GM23338 (cell line): ENCODE results near the gene AGAP5. TPM values are rescaled to one million over a fixed set of nuclear protein-coding genes. Genes with fewer than 3 reads are reported as not detected.

Experiments used
- ATAC-seq: fragments of 200-7000 bp; cut with Tn5 transposase; 3 replicates; pipeline ENCODE4 v1.9.1; 2020
- DNase-seq: peaks from one replicate; pipeline ENCODE4 v3.0.0-alpha.2; 2015; ENCODE audit warnings: low spot score
- H2AFZ ChIP-seq: fragments of 200-600 bp; sonication (generic); 2 replicates; pipeline ENCODE4 v1.8.0; 2016; ENCODE audit warnings: antibody characterized with exemption, mild to moderate bottlenecking, moderate library complexity
- H3F3A ChIP-seq: fragments of 200-600 bp; sonication (generic); replicated peaks from 2 replicates; pipeline ENCODE4 v1.8.0; 2017; ENCODE audit warnings: antibody characterized with exemption, mixed run types, low read depth
- H3K27ac ChIP-seq: fragments of 200-600 bp; sonication (generic); 2 replicates; pipeline ENCODE4 v1.6.1; 2016; ENCODE audit warnings: low read depth
- H3K27me3 ChIP-seq: fragments of 200-600 bp; sonication (generic); 2 replicates; pipeline ENCODE4 v1.8.0; 2016; ENCODE audit warnings: mild to moderate bottlenecking, mixed run types, moderate library complexity; ENCODE audit not compliant: insufficient read depth
- H3K36me3 ChIP-seq: fragments of 200-600 bp; sonication (generic); 2 replicates; pipeline ENCODE4 v1.8.0; 2016; ENCODE audit warnings: mild to moderate bottlenecking; ENCODE audit not compliant: insufficient read depth
- H3K4me1 ChIP-seq: fragments of 200-600 bp; sonication (generic); 2 replicates; pipeline ENCODE4 v1.8.0; 2016; ENCODE audit warnings: mild to moderate bottlenecking, moderate library complexity; ENCODE audit not compliant: insufficient read depth
- H3K4me2 ChIP-seq: fragments of 200-600 bp; sonication (generic); 2 replicates; pipeline ENCODE4 v1.7.1; 2017; ENCODE audit warnings: mixed run types
- H3K4me3 ChIP-seq: fragments of 200-600 bp; sonication (generic); 2 replicates; pipeline ENCODE4 v1.6.1; 2016; ENCODE audit warnings: mixed run types
- H3K79me2 ChIP-seq: fragments of 200-600 bp; sonication (generic); replicated peaks from 2 replicates; pipeline ENCODE4 v1.8.0; 2017; ENCODE audit warnings: mild to moderate bottlenecking; ENCODE audit not compliant: insufficient read depth
- H3K9me2 ChIP-seq: fragments of 200-600 bp; sonication (generic); 2 replicates; pipeline ENCODE4 v1.8.0; 2017; ENCODE audit not compliant: insufficient read depth
- H4K20me1 ChIP-seq: fragments of 200-600 bp; sonication (generic); replicated peaks from 2 replicates; pipeline ENCODE4 v1.8.0; 2017; ENCODE audit warnings: mild to moderate bottlenecking; ENCODE audit not compliant: insufficient read depth
- H3K27ac Mint-ChIP-seq: 2 replicates; pipeline ENCODE4 v1.8.0; 2020; ENCODE audit warnings: inconsistent platforms, mild to moderate bottlenecking, moderate library complexity, mixed read lengths
- H3K27me3 Mint-ChIP-seq: 3 replicates; pipeline ENCODE4 v1.8.0; 2022; ENCODE audit warnings: low read depth, mild to moderate bottlenecking, moderate library complexity, mixed read lengths, inconsistent platforms; ENCODE audit not compliant: insufficient read depth, poor library complexity
- H3K36me3 Mint-ChIP-seq: 3 replicates; pipeline ENCODE4 v1.8.0; 2021; ENCODE audit warnings: low read depth, mild to moderate bottlenecking, inconsistent platforms, moderate library complexity, mixed read lengths
- H3K4me1 Mint-ChIP-seq: 3 replicates; pipeline ENCODE4 v1.8.0; 2020; ENCODE audit warnings: mild to moderate bottlenecking, inconsistent platforms, mixed read lengths
- H3K4me3 Mint-ChIP-seq: 3 replicates; pipeline ENCODE4 v1.8.0; 2021; ENCODE audit warnings: moderate library complexity, mild to moderate bottlenecking, inconsistent platforms, mixed read lengths
- H3K9me3 Mint-ChIP-seq: 3 replicates; pipeline ENCODE4 v1.8.0; 2020; ENCODE audit warnings: moderate library complexity, mild to moderate bottlenecking, inconsistent platforms, mixed read lengths
- EZH2 ChIP-seq: fragments of 200-600 bp; sonication (generic); IDR thresholded peaks from one replicate; pipeline ENCODE4 v1.8.0; 2017; ENCODE audit warnings: antibody characterized with exemption, mild to moderate bottlenecking, low read depth; ENCODE audit not compliant: unreplicated experiment
- JUNB ChIP-seq: IDR thresholded peaks from one replicate; pipeline ENCODE4 v1.6.1; 2016; ENCODE audit warnings: antibody characterized with exemption; ENCODE audit not compliant: unreplicated experiment
- NANOG ChIP-seq: IDR thresholded peaks from 2 replicates; pipeline ENCODE4 v1.6.1; 2016; ENCODE audit warnings: antibody characterized with exemption, borderline replicate concordance
- REST ChIP-seq: IDR thresholded peaks from one replicate; pipeline ENCODE4 v1.6.1; 2018; ENCODE audit warnings: antibody characterized with exemption; ENCODE audit not compliant: unreplicated experiment
- ZNF331 ChIP-seq: fragments of 250-450 bp; sonication (Bioruptor Pico); IDR thresholded peaks from 2 replicates; pipeline ENCODE4 v1.5.0; 2020; ENCODE audit warnings: low read depth, mild to moderate bottlenecking, moderate library complexity
- ZNF462 ChIP-seq: fragments of 250-450 bp; sonication (Bioruptor Pico); IDR thresholded peaks from 2 replicates; pipeline ENCODE4 v1.5.0; 2020; ENCODE audit warnings: mild to moderate bottlenecking, moderate library complexity
- polyA plus RNA-seq: library from polyadenylated mRNA; unstranded; fragments of >200 nt; fragmentation: Nextera tagmentation; extraction: Ambion mirVana; gene quantifications from 2 replicates; pipeline ENCODE4 v1.2.1, GENCODE V29; 2016
- total RNA-seq: library from RNA; depleted of rRNA; stranded (reverse); fragments of >200 nt; shearing (Covaris generic); gene quantifications from 2 replicates; pipeline ENCODE4 v1.2.3, GENCODE V29; 2014

AGAP5 gene
- total and polyA plus RNA-seq, 2 experiments from 2014 or later, result 5.0 to 5.3 TPM

- Mint-ChIP-seq H3K27me3 (peaks cover 11% of the 10 kb centered on the region), H3K9me3 (no peaks in the 10 kb centered on the region), H3K4me1 (peaks cover 12% of the 10 kb centered on the region), H3K4me3 (no peak overlapping the region), H3K36me3 (no peaks in the 10 kb centered on the region; the same call in 2 of the 3 replicates), H3K27ac (no peak overlapping the region)
- no peak for DNase-seq
- H3K9me2 ChIP-seq, result no peaks in the 10 kb centered on the region
- ATAC-seq, result no peak
- no peaks in the 10 kb centered on the region for H3K27me3 ChIP-seq
- H3F3A ChIP-seq, result peaks cover 6% of the 10 kb centered on the region; the same call in 1 of the 2 replicates
- TF ChIP-seq NANOG, result no peak
- TF ChIP-seq ZNF331 (CRISPR knock-in tag), result no peak
- TF ChIP-seq EZH2, result no peak
- TF ChIP-seq ZNF462, result no peak
- no peak for TF ChIP-seq REST
- TF ChIP-seq JUNB, result no peak
- no peak overlapping the region for H3K4me3 ChIP-seq
- H3K4me2 ChIP-seq, result no peak overlapping the region
- no peak overlapping the region for H2AFZ ChIP-seq
- H3K27ac ChIP-seq, result no peak overlapping the region
- peaks cover 9% of the 10 kb centered on the region for H3K4me1 ChIP-seq
- H3K36me3 ChIP-seq, result no peaks in the 10 kb centered on the region
- H4K20me1 ChIP-seq, result no peaks in the 10 kb centered on the region
- H3K79me2 ChIP-seq, result no peaks in the 10 kb centered on the region
Measured at GRCh38 chr10:73643362-73643761, 54.5 kb downstream of the AGAP5 start.
